ENCODE measurements around the gene CALML4. TPM values are rescaled to one million over a fixed set of nuclear protein-coding genes. Genes with fewer than 3 reads are reported as not detected.
"Not testable (repeated sequence)": the region's sequence is repeated elsewhere in the genome, so short reads cannot be mapped to it uniquely, and the experiment has no call there.

Gene CALML4
- total RNA-seq, result 1 to 10 TPM; 4.0 to 5.5 (median 4.8) TPM

- Mint-ChIP-seq H3K27me3 (ENCODE audit: low read depth) (no peaks in the 10 kb centered on the region), H3K4me1 (ENCODE audit: low read depth) (peaks cover 19% of the 10 kb centered on the region), H3K4me3 (no peak within 1 kb of the TSS), H3K9me3 (no peaks in the 10 kb centered on the region), H3K36me3 (ENCODE audit: insufficient read depth) (no peaks in the 10 kb centered on the region)
- ATAC-seq (no peak), DNase-seq (no peak)
Observed at GRCh38 chr15:68204776-68205557, at the start of gene CALML4. Gene CALML4, minus strand, starts transcription at chr15:68205332. Its CDS starts 85 bp downstream, at chr15:68205247.

- DNase-seq, result no peak
- H3K36me3 Mint-ChIP-seq (ENCODE audit: insufficient read depth), result no peaks in the 10 kb centered on the region
- H3K27me3 Mint-ChIP-seq (ENCODE audit: low read depth), result peaks cover 8% of the 10 kb centered on the region
- H3K4me1 Mint-ChIP-seq (ENCODE audit: low read depth), result peaks cover 2% of the 10 kb centered on the region
- H3K9me3 Mint-ChIP-seq, result no peaks in the 10 kb centered on the region
- ATAC-seq, result peak; percentile 41 to 44
- no peak overlapping the region for H3K4me3 Mint-ChIP-seq
Observed at GRCh38 chr15:68252925-68253534, 47.9 kb upstream of the CALML4 start.

GRCh38 chr15:68249058-68249713 is 44.1 kb upstream of the CALML4 start:
- ATAC-seq (no peak), DNase-seq (no peak)
- Mint-ChIP-seq H3K4me1 (ENCODE audit: low read depth) (no peaks in the 10 kb centered on the region), H3K27me3 (ENCODE audit: low read depth) (peaks cover 16% of the 10 kb centered on the region), H3K36me3 (ENCODE audit: insufficient read depth) (no peaks in the 10 kb centered on the region), H3K9me3 (peaks cover 7% of the 10 kb centered on the region), H3K4me3 (no peak overlapping the region)

- no peaks in the 10 kb centered on the region for H3K36me3 Mint-ChIP-seq (ENCODE audit: insufficient read depth)
- no peak for DNase-seq
- peaks cover 24% of the 10 kb centered on the region for H3K9me3 Mint-ChIP-seq
- ATAC-seq, result no peak
- no peak overlapping the region for H3K4me3 Mint-ChIP-seq
- no peaks in the 10 kb centered on the region for H3K4me1 Mint-ChIP-seq (ENCODE audit: low read depth)
- peaks cover 13% of the 10 kb centered on the region for H3K27me3 Mint-ChIP-seq (ENCODE audit: low read depth)
Observed at GRCh38 chr15:68244235-68244634, 39.1 kb upstream of the CALML4 start.

- peaks cover 5% of the 10 kb centered on the region for H3K27me3 Mint-ChIP-seq (ENCODE audit: low read depth)
- H3K36me3 Mint-ChIP-seq (ENCODE audit: insufficient read depth), result no peaks in the 10 kb centered on the region
- no peaks in the 10 kb centered on the region for H3K4me1 Mint-ChIP-seq (ENCODE audit: low read depth)
- DNase-seq (no peak), ATAC-seq (no peak)
- H3K4me3 Mint-ChIP-seq, result no peak overlapping the region
- H3K9me3 Mint-ChIP-seq, result peaks cover 24% of the 10 kb centered on the region
Observed at GRCh38 chr15:68241088-68241935, 36.2 kb upstream of the CALML4 start.

DNA sequence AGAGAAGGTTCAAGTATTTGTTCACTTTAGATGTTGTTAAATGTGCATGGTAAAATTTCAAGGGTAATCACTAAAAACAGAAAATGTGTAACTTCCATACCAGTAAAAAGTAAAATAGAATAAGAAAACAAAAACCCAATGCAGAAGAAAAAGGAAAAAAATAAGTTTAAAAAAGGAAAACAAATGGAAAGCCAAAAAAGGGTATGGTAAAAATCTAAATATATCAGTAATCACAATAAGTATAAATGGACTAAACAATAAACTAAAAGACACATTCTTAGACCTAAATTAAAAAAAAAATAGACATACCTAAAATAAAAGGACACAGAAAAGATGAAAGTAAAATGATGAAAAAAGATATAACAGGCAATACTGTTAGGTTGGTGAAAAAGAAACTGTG is 33.9 kb upstream of the CALML4 start:
- Mint-ChIP-seq H3K4me1 (ENCODE audit: low read depth) (no peaks in the 10 kb centered on the region), H3K4me3 (no peak overlapping the region), H3K36me3 (ENCODE audit: insufficient read depth) (no peaks in the 10 kb centered on the region), H3K27me3 (ENCODE audit: low read depth) (no peaks in the 10 kb centered on the region), H3K9me3 (peaks cover 16% of the 10 kb centered on the region)
- DNase-seq (no peak), ATAC-seq (no peak)

DNA sequence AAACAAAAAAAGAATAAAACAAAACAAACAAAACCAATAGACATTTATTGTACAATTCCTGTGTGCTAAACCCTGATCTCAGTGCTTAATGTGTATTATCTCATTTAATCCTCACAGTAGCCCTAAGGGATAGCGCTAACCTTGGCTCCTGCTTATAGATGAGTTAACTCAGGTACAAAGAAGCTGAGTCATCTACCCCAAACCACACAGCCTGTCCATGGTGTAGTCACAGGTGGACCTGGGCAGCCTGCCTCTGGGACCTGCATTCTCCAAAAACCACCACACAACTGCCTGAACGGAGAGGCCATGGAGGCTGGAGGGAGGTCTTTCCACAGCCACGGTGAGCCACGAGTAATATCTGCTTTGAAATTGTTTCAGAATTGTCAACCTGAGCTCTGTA is 29.9 kb upstream of the CALML4 start:
- no peak for DNase-seq
- Mint-ChIP-seq H3K4me1 (ENCODE audit: low read depth) (peaks cover 5% of the 10 kb centered on the region), H3K36me3 (ENCODE audit: insufficient read depth) (no peaks in the 10 kb centered on the region), H3K27me3 (ENCODE audit: low read depth) (no peaks in the 10 kb centered on the region), H3K9me3 (no peaks in the 10 kb centered on the region), H3K4me3 (no peak overlapping the region)
- ATAC-seq, result no peak

- not testable (repeated sequence) for H3K4me1 Mint-ChIP-seq (ENCODE audit: low read depth); H3K9me3 Mint-ChIP-seq; H3K27me3 Mint-ChIP-seq (ENCODE audit: low read depth); DNase-seq; ATAC-seq; H3K4me3 Mint-ChIP-seq; H3K36me3 Mint-ChIP-seq (ENCODE audit: insufficient read depth)
Observed at GRCh38 chr15:68234520-68234919, 29.4 kb upstream of the CALML4 start.

DNA sequence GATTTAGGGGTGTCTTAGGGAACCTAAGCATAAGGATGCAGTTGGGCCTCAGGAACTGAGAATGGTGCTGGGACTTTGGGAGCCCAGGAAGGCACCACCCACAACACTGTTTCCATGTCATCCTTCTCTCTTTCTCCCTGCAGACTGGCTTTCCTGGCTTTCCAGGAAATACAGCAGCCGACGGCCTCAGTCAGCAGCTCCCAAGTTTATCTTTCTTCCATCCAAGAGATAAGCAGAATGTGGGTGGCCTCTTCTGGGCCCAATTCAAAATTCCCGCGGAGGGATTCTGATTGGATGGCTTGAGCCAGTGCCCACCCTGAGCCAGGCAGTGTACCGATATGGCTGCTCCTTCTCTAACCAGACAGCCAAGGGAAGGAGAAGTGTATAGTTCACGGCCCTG is 28.9 kb upstream of the CALML4 start:
- no peak overlapping the region for H3K4me3 Mint-ChIP-seq
- H3K9me3 Mint-ChIP-seq, result no peaks in the 10 kb centered on the region
- no peaks in the 10 kb centered on the region for H3K27me3 Mint-ChIP-seq (ENCODE audit: low read depth)
- no peaks in the 10 kb centered on the region for H3K36me3 Mint-ChIP-seq (ENCODE audit: insufficient read depth)
- H3K4me1 Mint-ChIP-seq (ENCODE audit: low read depth), result peaks cover 9% of the 10 kb centered on the region
- no peak for DNase-seq
- ATAC-seq, result no peak

- Mint-ChIP-seq H3K27me3 (ENCODE audit: low read depth) (no peaks in the 10 kb centered on the region), H3K9me3 (no peaks in the 10 kb centered on the region), H3K4me3 (no peak overlapping the region), H3K4me1 (ENCODE audit: low read depth) (peaks cover 17% of the 10 kb centered on the region), H3K36me3 (ENCODE audit: insufficient read depth) (no peaks in the 10 kb centered on the region)
- DNase-seq (no peak), ATAC-seq (no peak)
Observed at GRCh38 chr15:68232937-68233336, 27.8 kb upstream of the CALML4 start.

- Mint-ChIP-seq H3K4me3 (no peak overlapping the region), H3K36me3 (ENCODE audit: insufficient read depth) (no peaks in the 10 kb centered on the region), H3K27me3 (ENCODE audit: low read depth) (no peaks in the 10 kb centered on the region), H3K9me3 (no peaks in the 10 kb centered on the region), H3K4me1 (ENCODE audit: low read depth) (peaks cover 22% of the 10 kb centered on the region)
- DNase-seq, result no peak
- no peak for ATAC-seq
Observed at GRCh38 chr15:68232449-68232848, 27.3 kb upstream of the CALML4 start.

DNA sequence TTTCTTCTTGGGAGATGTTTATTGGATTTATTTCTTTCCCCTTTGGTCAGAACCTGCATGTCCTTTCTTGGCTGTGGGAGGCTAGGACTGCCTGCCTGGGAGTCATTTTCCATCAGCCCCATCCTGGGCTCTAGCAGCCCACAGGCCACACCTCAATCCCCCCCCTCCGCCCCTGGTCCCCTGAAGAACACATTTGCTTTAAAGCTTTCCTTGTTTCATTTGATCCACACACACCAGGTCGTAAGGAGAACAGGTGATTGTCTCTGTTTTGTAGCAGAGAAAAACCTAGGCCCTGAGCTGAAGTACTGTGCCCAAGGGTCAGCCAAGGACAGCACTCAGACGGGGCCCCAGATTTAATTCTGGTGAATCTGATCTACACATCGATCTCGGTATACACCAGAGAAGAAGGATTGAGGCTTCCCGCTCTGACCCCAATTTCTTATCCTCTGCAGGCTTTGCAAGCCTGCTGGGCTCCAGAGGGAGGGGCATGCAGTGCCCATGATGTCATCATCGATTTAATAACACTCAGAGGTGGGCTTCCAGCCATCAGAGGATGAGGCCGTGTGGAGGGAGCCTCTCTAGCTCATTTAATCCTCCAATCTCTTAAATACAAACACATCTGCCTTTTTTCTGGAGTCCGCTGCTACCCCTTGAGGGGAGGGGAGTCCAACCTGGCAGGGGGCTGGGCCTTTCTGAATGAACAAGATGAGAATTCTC is 26.1 kb upstream of the CALML4 start:
- Mint-ChIP-seq H3K27me3 (ENCODE audit: low read depth) (no peaks in the 10 kb centered on the region), H3K4me3 (peak overlapping the region; percentile 93), H3K36me3 (ENCODE audit: insufficient read depth) (no peaks in the 10 kb centered on the region), H3K9me3 (no peaks in the 10 kb centered on the region), H3K4me1 (ENCODE audit: low read depth) (peaks cover 27% of the 10 kb centered on the region)
- no peak for ATAC-seq
- DNase-seq, result no peak

GRCh38 chr15:68230157-68231100 is 25.3 kb upstream of the CALML4 start:
- no peak for ATAC-seq
- H3K9me3 Mint-ChIP-seq, result no peaks in the 10 kb centered on the region
- H3K27me3 Mint-ChIP-seq (ENCODE audit: low read depth), result no peaks in the 10 kb centered on the region
- H3K4me3 Mint-ChIP-seq, result peak overlapping the region; percentile 93
- DNase-seq, result no peak
- H3K4me1 Mint-ChIP-seq (ENCODE audit: low read depth), result peaks cover 27% of the 10 kb centered on the region
- no peaks in the 10 kb centered on the region for H3K36me3 Mint-ChIP-seq (ENCODE audit: insufficient read depth)
